IMR-90 (cell line): ENCODE results near the gene CLEC2A. TPM values are rescaled to one million over a fixed set of nuclear protein-coding genes. Genes with fewer than 3 reads are reported as not detected.

ENCODE experiments used
- ATAC-seq: fragments of 200-7000 bp; cut with Tn5 transposase; 2 replicates; pipeline ENCODE4 v1.9.1; 2020; ENCODE audit warnings: low read depth, mild to moderate bottlenecking, moderate library complexity
- BruUV-seq: library from RNA; stranded (reverse); fragments of 400-500 nt; replicated peaks from 2 replicates; lab custom pipeline; 2021; lab: Mats Ljungman, UMichigan
- CTCF ChIA-PET: fragments of 300-600 bp; formaldehyde crosslinking; extraction: SDS; loops from one replicate; lab custom pipeline; 2021; ENCODE audit warnings: antibody characterized with exemption; lab: Yijun Ruan, JAX
- POLR2A ChIA-PET: fragments of 300-600 bp; sonication (Branson Sonifier 250); formaldehyde crosslinking; loops from one replicate; lab custom pipeline; 2022; ENCODE audit warnings: antibody characterized with exemption; ENCODE audit not compliant: unreplicated experiment; lab: Charles Lee
- DNase-seq: peaks from one replicate; pipeline ENCODE4 v3.0.0; 2013
- H2AFZ ChIP-seq: replicated peaks from 2 replicates; pipeline ENCODE3; 2013; ENCODE audit warnings: low read length, mild to moderate bottlenecking; ENCODE audit not compliant: poor library complexity
- H2AK5ac ChIP-seq: 2 replicates; pipeline ENCODE4 v1.6.1; 2013; ENCODE audit warnings: low read depth, low read length, inconsistent platforms
- H2AK9ac ChIP-seq: replicated peaks from 2 replicates; pipeline ENCODE3; 2013; ENCODE audit warnings: mild to moderate bottlenecking, low read depth, low read length, moderate library complexity; ENCODE audit not compliant: poor library complexity
- H2BK120ac ChIP-seq: 2 replicates; pipeline ENCODE4 v1.6.1; 2013; ENCODE audit warnings: low read depth, low read length, inconsistent platforms
- H2BK15ac ChIP-seq: 3 replicates; pipeline ENCODE4 v1.6.1; 2013; ENCODE audit warnings: low read depth, low read length, inconsistent platforms
- H2BK20ac ChIP-seq: 2 replicates; pipeline ENCODE4 v1.6.1; 2013; ENCODE audit warnings: low read depth, mild to moderate bottlenecking, inconsistent platforms, low read length, moderate library complexity
- H2BK5ac ChIP-seq: 2 replicates; pipeline ENCODE4 v1.6.1; 2013; ENCODE audit warnings: mild to moderate bottlenecking, low read depth, low read length, inconsistent platforms; ENCODE audit not compliant: poor library complexity, severe bottlenecking
- H3K14ac ChIP-seq: replicated peaks from 2 replicates; pipeline ENCODE4 v1.6.1; 2013; ENCODE audit warnings: low read depth, low read length, inconsistent platforms
- H3K18ac ChIP-seq: 2 replicates; pipeline ENCODE4 v1.6.1; 2013; ENCODE audit warnings: low read depth, low read length, control low read depth
- H3K23ac ChIP-seq: 2 replicates; pipeline ENCODE4 v1.6.1; 2013; ENCODE audit warnings: low read depth, low read length, inconsistent platforms
- H3K27ac ChIP-seq: 2 replicates; pipeline ENCODE4 v1.5.1; 2013; ENCODE audit warnings: mild to moderate bottlenecking, control low read depth, low read length; ENCODE audit not compliant: insufficient read depth
- H3K27me3 ChIP-seq: 2 replicates; pipeline ENCODE4 v1.6.1; 2013; ENCODE audit warnings: low read length; ENCODE audit not compliant: control insufficient read depth, insufficient read depth
- H3K36me3 ChIP-seq: 2 replicates; pipeline ENCODE4 v1.6.1; 2013; ENCODE audit warnings: low read length, mixed read lengths; ENCODE audit not compliant: control insufficient read depth, insufficient read depth
- H3K4ac ChIP-seq: 2 replicates; pipeline ENCODE4 v1.6.1; 2013; ENCODE audit warnings: low read depth, low read length, inconsistent platforms
- H3K4me1 ChIP-seq: 2 replicates; pipeline ENCODE4 v1.6.1; 2013; ENCODE audit warnings: low read length, mixed read lengths; ENCODE audit not compliant: control insufficient read depth, insufficient read depth
- H3K4me2 ChIP-seq: 2 replicates; pipeline ENCODE4 v1.6.1; 2013; ENCODE audit warnings: low read depth, mild to moderate bottlenecking, control low read depth, low read length, moderate library complexity
- H3K4me3 ChIP-seq: 2 replicates; pipeline ENCODE4 v1.5.1; 2013; ENCODE audit warnings: low read depth, mild to moderate bottlenecking, control low read depth, low read length, moderate library complexity; ENCODE audit not compliant: insufficient read depth
- H3K56ac ChIP-seq: 2 replicates; pipeline ENCODE4 v1.6.1; 2013; ENCODE audit warnings: low read length, inconsistent platforms; ENCODE audit not compliant: insufficient read depth; ENCODE audit errors: extremely low read depth
- H3K79me1 ChIP-seq, 2 experiments: 2 replicates each; pipeline ENCODE4 v1.6.1; 2013; ENCODE audit warnings: low read length in 2 of 2, inconsistent platforms in 1 of 2, low read depth in 1 of 2
- H3K9ac ChIP-seq: 2 replicates; pipeline ENCODE4 v1.6.1; 2013; ENCODE audit warnings: low read depth, low read length, control low read depth
- H3K9me1 ChIP-seq: 2 replicates; pipeline ENCODE4 v1.6.1; 2013; ENCODE audit warnings: low read length, inconsistent platforms; ENCODE audit not compliant: insufficient read depth
- H3K9me3 ChIP-seq: 2 replicates; pipeline ENCODE4 v1.6.1; 2013; ENCODE audit warnings: low read length; ENCODE audit not compliant: control insufficient read depth, insufficient read depth
- H4K20me1 ChIP-seq: 2 replicates; pipeline ENCODE4 v1.6.1; 2013; ENCODE audit warnings: low read length, inconsistent platforms; ENCODE audit not compliant: insufficient read depth
- H4K5ac ChIP-seq: 2 replicates; pipeline ENCODE4 v1.6.1; 2013; ENCODE audit warnings: mild to moderate bottlenecking, low read depth, low read length, control low read depth
- H4K8ac ChIP-seq, 2 experiments: 2 replicates each; pipeline ENCODE4 v1.6.1; 2013; ENCODE audit warnings: low read depth in 2 of 2, low read length in 2 of 2, control low read depth in 1 of 2, inconsistent platforms in 1 of 2
- H4K91ac ChIP-seq: 2 replicates; pipeline ENCODE4 v1.6.1; 2013; ENCODE audit warnings: low read depth, low read length, inconsistent platforms; ENCODE audit not compliant: insufficient read depth
- BHLHE40 ChIP-seq: fragments of 150-350 bp; IDR thresholded peaks from 2 replicates; pipeline ENCODE4 v1.6.1; 2016; ENCODE audit warnings: mild to moderate bottlenecking, low read depth, low read length
- CEBPB ChIP-seq: IDR thresholded peaks from 2 replicates; pipeline ENCODE4 v1.6.1; 2012; ENCODE audit warnings: low read depth, low read length, improper control_type of control experiment
- CHD1 ChIP-seq: IDR thresholded peaks from 2 replicates; pipeline ENCODE4 v1.6.1; 2012; ENCODE audit warnings: low read depth, low read length, improper control_type of control experiment
- FOS ChIP-seq: fragments of 150-350 bp; IDR thresholded peaks from 2 replicates; pipeline ENCODE4 v1.6.1; 2016; ENCODE audit warnings: low read depth, low read length
- MAFK ChIP-seq: IDR thresholded peaks from 2 replicates; pipeline ENCODE4 v1.6.1; 2012; ENCODE audit warnings: low read depth, low read length, improper control_type of control experiment
- MAZ ChIP-seq: IDR thresholded peaks from 2 replicates; pipeline ENCODE4 v1.6.1; 2012; ENCODE audit warnings: low read depth, mild to moderate bottlenecking, low read length, improper control_type of control experiment, moderate library complexity, borderline replicate concordance
- MXI1 ChIP-seq: IDR thresholded peaks from 2 replicates; pipeline ENCODE4 v1.6.1; 2012; ENCODE audit warnings: low read depth, mild to moderate bottlenecking, low read length, moderate library complexity, borderline replicate concordance
- NFE2L2 ChIP-seq: fragments of 150-350 bp; IDR thresholded peaks from 2 replicates; pipeline ENCODE4 v1.6.1; 2016; ENCODE audit warnings: low read depth, mild to moderate bottlenecking, low read length
- POLR2A ChIP-seq: IDR thresholded peaks from 2 replicates; pipeline ENCODE4 v1.6.1; 2012; ENCODE audit warnings: mild to moderate bottlenecking, low read depth, low read length
- RAD21 ChIP-seq: IDR thresholded peaks from 2 replicates; pipeline ENCODE4 v1.6.1; 2012; ENCODE audit warnings: low read length, improper control_type of control experiment
- RCOR1 ChIP-seq: IDR thresholded peaks from 2 replicates; pipeline ENCODE4 v1.6.1; 2012; ENCODE audit warnings: mild to moderate bottlenecking, low read length, improper control_type of control experiment; ENCODE audit not compliant: insufficient replicate concordance
- RFX5 ChIP-seq: IDR thresholded peaks from 2 replicates; pipeline ENCODE4 v1.8.0; 2012; ENCODE audit warnings: low read depth, mild to moderate bottlenecking, low read length, moderate library complexity
- SMC3 ChIP-seq: fragments of 150-350 bp; IDR thresholded peaks from 2 replicates; pipeline ENCODE4 v1.6.1; 2016; ENCODE audit warnings: low read depth, mild to moderate bottlenecking, antibody characterized with exemption, low read length, moderate library complexity
- WGBS, 2 experiments: methylation state at CpG; one replicate each; pipeline versions ENCODE4 v1.1.5 to v1.1.7; 2013; ENCODE audit warnings: missing lambda C conversion rate in 2 of 2; ENCODE audit not compliant: insufficient read length in 1 of 2; ENCODE audit errors: extremely low coverage in 2 of 2; 5-methylcytosine and 5-hydroxymethylcytosine counted together
- dilution Hi-C: fragments of 300-500 bp; cut with HindIII; formaldehyde crosslinking; loops from one replicate; pipeline ENCODE4 v1.14.3; 2018; ENCODE audit warnings: low sequenced_read_pairs; ENCODE audit not compliant: unreplicated experiment
- in situ Hi-C: fragments of 300-500 bp; cut with MboI; formaldehyde crosslinking; loops from 3 replicates; pipeline ENCODE4 v1.14.3; 2019; ENCODE audit warnings: low sequenced_read_pairs, inconsistent platforms, mixed read lengths
- intact Hi-C: fragments of 100-400 bp; cut with micrococcal nuclease; formaldehyde crosslinking; loops from 2 replicates; pipeline ENCODE4 v1.10.0; 2022
- polyA plus RNA-seq, 3 experiments: library from polyadenylated mRNA; depleted of rRNA; stranded (reverse); fragments of >200 nt; gene quantifications; 2 replicates each; pipeline ENCODE4 v1.2.3, GENCODE V29; 2012; ENCODE audit warnings: low replicate concordance in 1 of 3
- total RNA-seq: library from RNA; depleted of rRNA; stranded (reverse); fragments of >200 nt; gene quantifications from 2 replicates; pipeline ENCODE4 v1.2.3, GENCODE V29; 2012
- TF ChIP-seq, protein P1 (sequence below): fragments of 150-350 bp; IDR thresholded peaks from 2 replicates; pipeline ENCODE4 v1.6.1; 2017; ENCODE audit warnings: mild to moderate bottlenecking, antibody characterized with exemption, low read length, low read depth
- TF ChIP-seq, protein P2 (sequence below): fragments of 150-350 bp; IDR thresholded peaks from 2 replicates; pipeline ENCODE4 v1.6.1; 2016; ENCODE audit warnings: low read depth, mild to moderate bottlenecking, low read length, moderate library complexity, borderline replicate concordance
- TF ChIP-seq, protein P3 (sequence below): conservative IDR thresholded peaks from 2 replicates; pipeline ENCODE4 v1.5.1; 2012; ENCODE audit warnings: mild to moderate bottlenecking, low read depth, low read length, improper control_type of control experiment

The CLEC2A gene
- total and polyA plus RNA-seq, 2 of the 4 experiments (the other 2 are of a cell fraction): not detected

DNA sequence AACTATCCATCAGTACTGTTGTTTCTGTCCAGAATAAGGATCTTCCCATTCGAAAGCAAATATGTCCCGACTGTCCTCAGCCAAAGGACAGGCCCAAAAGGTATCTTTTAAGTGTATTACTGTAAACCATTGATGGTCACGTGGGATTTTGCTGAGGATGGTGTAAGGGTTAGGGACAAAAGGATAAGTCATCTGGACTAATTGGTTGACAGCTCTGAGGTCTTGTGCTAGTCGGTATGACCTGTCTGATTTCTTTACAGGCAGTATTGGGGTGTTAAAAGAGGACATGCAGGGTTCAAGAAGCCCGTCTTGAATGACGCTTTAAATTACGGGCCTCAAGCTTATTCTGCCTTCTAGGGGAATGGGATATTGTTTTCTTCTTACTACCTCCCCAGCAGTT is 24.4 kb downstream of the CLEC2A start:
- H2BK15ac ChIP-seq: no peak overlapping the region
- H3K4me2 ChIP-seq: no peak overlapping the region
- no peak overlapping the region for H3K14ac ChIP-seq
- H4K8ac ChIP-seq: no peak overlapping the region
- H4K91ac ChIP-seq: no peak overlapping the region
- no peak overlapping the region for H2BK5ac ChIP-seq
- no peak overlapping the region for H2AK9ac ChIP-seq
- ATAC-seq (no peak), DNase-seq (no peak)
- no peak overlapping the region for H3K4me3 ChIP-seq
- no TSS peak for BruUV-seq
- H3K79me1 ChIP-seq: no peaks in the 10 kb centered on the region
- H3K23ac ChIP-seq: no peak overlapping the region
- no peak overlapping the region for H3K56ac ChIP-seq
- no peak overlapping the region for H4K5ac ChIP-seq
- H3K18ac ChIP-seq: no peak overlapping the region
- ChIA-PET CTCF (interaction anchor here (1.3 to 1.4 kb wide), 2 partner anchors 17 to 158 kb away, joined by 3 to 6 read pairs; no protein-coding TSS in a partner anchor), POLR2A (no interaction called here)
- H3K9me1 ChIP-seq: no peaks in the 10 kb centered on the region
- no peaks in the 10 kb centered on the region for H3K4me1 ChIP-seq
- no peak overlapping the region for H3K27ac ChIP-seq
- WGBS, 2 experiments: no CpG with 5 or more reads among the region's 7 CpGs
- H2AFZ ChIP-seq: no peak overlapping the region
- no peak overlapping the region for H3K4ac ChIP-seq
- no peaks in the 10 kb centered on the region for H3K27me3 ChIP-seq
- no peak overlapping the region for H3K9ac ChIP-seq
- TF ChIP-seq MXI1: no peak
- TF ChIP-seq FOS: no peak
- no peak for TF ChIP-seq CHD1
- TF ChIP-seq RAD21: no peak
- TF ChIP-seq BHLHE40: no peak
- no peak for TF ChIP-seq CEBPB
- TF ChIP-seq, protein P1, sequence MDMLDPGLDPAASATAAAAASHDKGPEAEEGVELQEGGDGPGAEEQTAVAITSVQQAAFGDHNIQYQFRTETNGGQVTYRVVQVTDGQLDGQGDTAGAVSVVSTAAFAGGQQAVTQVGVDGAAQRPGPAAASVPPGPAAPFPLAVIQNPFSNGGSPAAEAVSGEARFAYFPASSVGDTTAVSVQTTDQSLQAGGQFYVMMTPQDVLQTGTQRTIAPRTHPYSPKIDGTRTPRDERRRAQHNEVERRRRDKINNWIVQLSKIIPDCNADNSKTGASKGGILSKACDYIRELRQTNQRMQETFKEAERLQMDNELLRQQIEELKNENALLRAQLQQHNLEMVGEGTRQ: no peak
- TF ChIP-seq, protein P2, sequence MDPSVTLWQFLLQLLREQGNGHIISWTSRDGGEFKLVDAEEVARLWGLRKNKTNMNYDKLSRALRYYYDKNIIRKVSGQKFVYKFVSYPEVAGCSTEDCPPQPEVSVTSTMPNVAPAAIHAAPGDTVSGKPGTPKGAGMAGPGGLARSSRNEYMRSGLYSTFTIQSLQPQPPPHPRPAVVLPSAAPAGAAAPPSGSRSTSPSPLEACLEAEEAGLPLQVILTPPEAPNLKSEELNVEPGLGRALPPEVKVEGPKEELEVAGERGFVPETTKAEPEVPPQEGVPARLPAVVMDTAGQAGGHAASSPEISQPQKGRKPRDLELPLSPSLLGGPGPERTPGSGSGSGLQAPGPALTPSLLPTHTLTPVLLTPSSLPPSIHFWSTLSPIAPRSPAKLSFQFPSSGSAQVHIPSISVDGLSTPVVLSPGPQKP: no peak
- TF ChIP-seq RFX5: no peak
- no peak for TF ChIP-seq RCOR1
- TF ChIP-seq MAZ: no peak
- no peak for TF ChIP-seq SMC3
- no peak for TF ChIP-seq NFE2L2
- TF ChIP-seq MAFK: no peak
- TF ChIP-seq, protein P3, sequence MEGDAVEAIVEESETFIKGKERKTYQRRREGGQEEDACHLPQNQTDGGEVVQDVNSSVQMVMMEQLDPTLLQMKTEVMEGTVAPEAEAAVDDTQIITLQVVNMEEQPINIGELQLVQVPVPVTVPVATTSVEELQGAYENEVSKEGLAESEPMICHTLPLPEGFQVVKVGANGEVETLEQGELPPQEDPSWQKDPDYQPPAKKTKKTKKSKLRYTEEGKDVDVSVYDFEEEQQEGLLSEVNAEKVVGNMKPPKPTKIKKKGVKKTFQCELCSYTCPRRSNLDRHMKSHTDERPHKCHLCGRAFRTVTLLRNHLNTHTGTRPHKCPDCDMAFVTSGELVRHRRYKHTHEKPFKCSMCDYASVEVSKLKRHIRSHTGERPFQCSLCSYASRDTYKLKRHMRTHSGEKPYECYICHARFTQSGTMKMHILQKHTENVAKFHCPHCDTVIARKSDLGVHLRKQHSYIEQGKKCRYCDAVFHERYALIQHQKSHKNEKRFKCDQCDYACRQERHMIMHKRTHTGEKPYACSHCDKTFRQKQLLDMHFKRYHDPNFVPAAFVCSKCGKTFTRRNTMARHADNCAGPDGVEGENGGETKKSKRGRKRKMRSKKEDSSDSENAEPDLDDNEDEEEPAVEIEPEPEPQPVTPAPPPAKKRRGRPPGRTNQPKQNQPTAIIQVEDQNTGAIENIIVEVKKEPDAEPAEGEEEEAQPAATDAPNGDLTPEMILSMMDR: no peak
- TF ChIP-seq POLR2A: no peak
- in situ Hi-C loops: no loop called here
- no peaks in the 10 kb centered on the region for H3K36me3 ChIP-seq
- no peak overlapping the region for H2BK120ac ChIP-seq
- H2BK20ac ChIP-seq: no peak overlapping the region
- dilution Hi-C loops: no loop called here
- intact Hi-C loops: no loop called here
- H4K20me1 ChIP-seq: no peaks in the 10 kb centered on the region
- H3K9me3 ChIP-seq: peaks cover 17% of the 10 kb centered on the region
- no peak overlapping the region for H2AK5ac ChIP-seq
